Neural crest cell (in vitro differentiated cells): ENCODE data around the gene INSYN1. TPM values are rescaled to one million over a fixed set of nuclear protein-coding genes. Genes with fewer than 3 reads are reported as not detected.

Experiments
- DNase-seq: peaks from one replicate; pipeline ENCODE4 v3.0.0; 2021; ENCODE audit warnings: low read depth, mixed read lengths, low spot score
- H3K27ac Mint-ChIP-seq: one replicate; pipeline ENCODE4 v1.8.0; 2021; ENCODE audit warnings: mild to moderate bottlenecking, mixed read lengths; ENCODE audit not compliant: unreplicated experiment
- H3K27me3 Mint-ChIP-seq: 2 replicates; pipeline ENCODE4 v1.8.0; 2021; ENCODE audit warnings: low read depth, mild to moderate bottlenecking, mixed read lengths
- H3K36me3 Mint-ChIP-seq: 2 replicates; pipeline ENCODE4 v1.8.0; 2021; ENCODE audit warnings: low read depth, mild to moderate bottlenecking, mixed read lengths
- H3K4me1 Mint-ChIP-seq: 2 replicates; pipeline ENCODE4 v1.8.0; 2021; ENCODE audit warnings: mixed read lengths
- H3K4me3 Mint-ChIP-seq: one replicate; pipeline ENCODE4 v1.8.0; 2021; ENCODE audit warnings: mild to moderate bottlenecking, mixed read lengths
- H3K9me3 Mint-ChIP-seq: 2 replicates; pipeline ENCODE4 v1.8.0; 2021; ENCODE audit warnings: mixed read lengths
- total RNA-seq: library from RNA; stranded (reverse); gene quantifications from 2 replicates; pipeline ENCODE4 v1.2.1, GENCODE V29; 2021
- TF ChIP-seq, protein P1 (sequence below): fragments of 200-600 bp; sonication (generic); conservative IDR thresholded peaks from 2 replicates; pipeline ENCODE4 v1.5.0; 2021; ENCODE audit warnings: antibody characterized with exemption, mild to moderate bottlenecking

Gene INSYN1
- total RNA-seq, 1 donor from 2014 or later, result 9.5 TPM

GRCh38 chr15:73727330-73727976, 25.7 kb downstream of the INSYN1 start:
- Mint-ChIP-seq H3K4me3 (no peak overlapping the region), H3K27ac (peak overlapping the region; percentile 31), H3K27me3 (no peaks in the 10 kb centered on the region), H3K9me3 (no peaks in the 10 kb centered on the region), H3K36me3 (no peaks in the 10 kb centered on the region), H3K4me1 (peaks cover 16% of the 10 kb centered on the region)
- TF ChIP-seq, protein P1, sequence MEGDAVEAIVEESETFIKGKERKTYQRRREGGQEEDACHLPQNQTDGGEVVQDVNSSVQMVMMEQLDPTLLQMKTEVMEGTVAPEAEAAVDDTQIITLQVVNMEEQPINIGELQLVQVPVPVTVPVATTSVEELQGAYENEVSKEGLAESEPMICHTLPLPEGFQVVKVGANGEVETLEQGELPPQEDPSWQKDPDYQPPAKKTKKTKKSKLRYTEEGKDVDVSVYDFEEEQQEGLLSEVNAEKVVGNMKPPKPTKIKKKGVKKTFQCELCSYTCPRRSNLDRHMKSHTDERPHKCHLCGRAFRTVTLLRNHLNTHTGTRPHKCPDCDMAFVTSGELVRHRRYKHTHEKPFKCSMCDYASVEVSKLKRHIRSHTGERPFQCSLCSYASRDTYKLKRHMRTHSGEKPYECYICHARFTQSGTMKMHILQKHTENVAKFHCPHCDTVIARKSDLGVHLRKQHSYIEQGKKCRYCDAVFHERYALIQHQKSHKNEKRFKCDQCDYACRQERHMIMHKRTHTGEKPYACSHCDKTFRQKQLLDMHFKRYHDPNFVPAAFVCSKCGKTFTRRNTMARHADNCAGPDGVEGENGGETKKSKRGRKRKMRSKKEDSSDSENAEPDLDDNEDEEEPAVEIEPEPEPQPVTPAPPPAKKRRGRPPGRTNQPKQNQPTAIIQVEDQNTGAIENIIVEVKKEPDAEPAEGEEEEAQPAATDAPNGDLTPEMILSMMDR, result no peak
- no peak for DNase-seq

DNA sequence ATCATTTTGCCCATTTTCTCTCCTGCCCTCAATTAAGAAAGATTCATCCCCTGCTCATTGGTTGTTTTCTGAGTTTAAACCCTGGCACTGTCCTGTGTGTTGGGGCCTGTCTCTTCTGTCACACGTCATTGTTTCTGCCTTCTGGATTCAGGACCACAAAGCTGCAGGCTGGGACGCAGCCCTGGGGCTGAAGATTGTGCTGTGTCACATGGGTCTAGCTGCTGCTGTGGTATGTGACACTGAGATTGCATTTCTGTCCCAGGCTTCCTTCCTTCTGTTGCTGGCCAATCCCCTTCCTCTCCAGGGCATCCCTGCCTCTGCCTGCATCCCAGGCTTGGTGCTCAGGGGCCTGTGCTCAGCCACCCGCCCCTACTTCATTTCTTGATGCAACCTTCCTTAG, 28.9 kb downstream of the INSYN1 start:
- Mint-ChIP-seq H3K4me1 (peaks cover 16% of the 10 kb centered on the region), H3K4me3 (no peak overlapping the region), H3K9me3 (no peaks in the 10 kb centered on the region), H3K27ac (peak overlapping the region; percentile 35), H3K27me3 (no peaks in the 10 kb centered on the region), H3K36me3 (no peaks in the 10 kb centered on the region)
- no peak for DNase-seq
- TF ChIP-seq, protein P1, result no peak

DNA sequence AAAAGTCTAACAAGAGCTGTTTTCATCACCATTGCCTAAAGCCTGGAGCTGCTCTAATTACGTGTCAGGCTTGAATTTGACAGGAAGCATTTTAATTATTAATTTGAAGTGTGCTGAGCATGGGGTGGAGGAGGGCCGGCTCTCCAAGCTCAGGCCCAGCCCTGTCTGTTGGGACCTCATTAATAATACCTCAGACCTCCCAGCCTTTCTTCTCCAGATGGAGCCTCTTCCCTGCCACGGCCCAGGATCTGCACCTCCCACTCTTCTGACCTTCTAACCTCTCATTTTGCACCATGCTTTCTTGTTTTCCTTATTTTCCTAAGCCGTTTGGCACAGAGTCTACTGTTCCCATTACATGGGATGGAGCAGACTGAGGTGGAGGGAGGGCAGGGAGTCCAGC, 30.0 kb downstream of the INSYN1 start:
- DNase-seq, result no peak
- H3K9me3 Mint-ChIP-seq, result no peaks in the 10 kb centered on the region
- H3K4me3 Mint-ChIP-seq, result no peak overlapping the region
- H3K36me3 Mint-ChIP-seq, result no peaks in the 10 kb centered on the region
- no peaks in the 10 kb centered on the region for H3K27me3 Mint-ChIP-seq
- no peak overlapping the region for H3K27ac Mint-ChIP-seq
- peaks cover 20% of the 10 kb centered on the region for H3K4me1 Mint-ChIP-seq
- TF ChIP-seq, protein P1, result no peak

DNA sequence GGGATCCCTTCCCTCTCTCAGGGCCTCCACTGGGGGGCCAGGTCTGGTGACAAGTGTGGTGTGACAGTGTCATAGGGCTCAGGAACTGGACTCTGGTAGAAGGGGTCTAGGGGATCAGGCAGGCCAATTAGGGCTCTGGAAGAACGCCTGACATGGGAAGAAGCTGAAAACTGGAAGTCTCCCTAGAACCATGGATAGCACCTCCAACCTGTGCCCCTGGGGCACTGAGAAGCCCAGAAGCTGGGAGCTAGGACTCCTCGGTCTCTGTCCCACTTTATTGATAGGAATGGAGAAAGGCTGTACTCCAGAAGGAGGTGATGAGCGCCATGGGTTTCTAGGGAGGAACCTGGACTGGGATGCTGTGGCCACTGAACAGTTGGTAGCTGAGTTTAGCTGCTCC, 30.7 kb downstream of the INSYN1 start:
- Mint-ChIP-seq H3K36me3 (no peaks in the 10 kb centered on the region), H3K27ac (no peak overlapping the region), H3K4me3 (no peak overlapping the region), H3K9me3 (no peaks in the 10 kb centered on the region), H3K27me3 (no peaks in the 10 kb centered on the region), H3K4me1 (peaks cover 20% of the 10 kb centered on the region)
- no peak for DNase-seq
- TF ChIP-seq, protein P1, result no peak

DNA sequence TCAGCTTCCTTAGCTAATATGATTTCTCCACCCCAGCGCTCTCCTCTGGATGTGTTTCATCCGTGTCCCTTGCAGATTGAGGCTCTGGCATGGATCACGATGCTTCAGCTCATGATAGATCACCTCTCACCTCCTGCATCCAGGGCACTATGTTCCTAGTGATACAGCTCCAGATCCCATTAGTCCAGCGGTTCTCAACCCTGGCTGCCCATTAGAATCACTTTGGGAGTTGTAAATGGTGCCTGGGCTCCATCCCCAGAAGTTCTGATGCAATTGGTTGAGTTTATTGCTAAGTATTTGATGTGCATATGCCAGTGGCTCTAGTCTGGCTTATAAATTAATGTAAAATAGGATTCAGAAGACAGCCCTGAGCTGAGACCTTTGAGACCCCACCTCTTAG, 34.5 kb downstream of the INSYN1 start:
- DNase-seq, result no peak
- peaks cover 13% of the 10 kb centered on the region for H3K4me1 Mint-ChIP-seq
- no peak overlapping the region for H3K4me3 Mint-ChIP-seq
- no peak overlapping the region for H3K27ac Mint-ChIP-seq
- no peaks in the 10 kb centered on the region for H3K9me3 Mint-ChIP-seq
- no peaks in the 10 kb centered on the region for H3K27me3 Mint-ChIP-seq
- no peaks in the 10 kb centered on the region for H3K36me3 Mint-ChIP-seq
- TF ChIP-seq, protein P1, result no peak
